SKM-1 treated with dmso at 0.1 percent for 144 hours (cell line): ENCODE measurements around the gene VASN.
A peak's percentile ranks its signal among the peaks of the same experiment; 100 is the strongest.
"Not testable (repeated sequence)": the region's sequence is repeated elsewhere in the genome, so short reads cannot be mapped to it uniquely, and the experiment has no call there.

Experiments
- DNase-seq: peaks from one replicate; lab custom pipeline; 2025; ENCODE audit not compliant: unreplicated experiment; lab: John Stamatoyannopoulos, UW

VASN gene

DNA sequence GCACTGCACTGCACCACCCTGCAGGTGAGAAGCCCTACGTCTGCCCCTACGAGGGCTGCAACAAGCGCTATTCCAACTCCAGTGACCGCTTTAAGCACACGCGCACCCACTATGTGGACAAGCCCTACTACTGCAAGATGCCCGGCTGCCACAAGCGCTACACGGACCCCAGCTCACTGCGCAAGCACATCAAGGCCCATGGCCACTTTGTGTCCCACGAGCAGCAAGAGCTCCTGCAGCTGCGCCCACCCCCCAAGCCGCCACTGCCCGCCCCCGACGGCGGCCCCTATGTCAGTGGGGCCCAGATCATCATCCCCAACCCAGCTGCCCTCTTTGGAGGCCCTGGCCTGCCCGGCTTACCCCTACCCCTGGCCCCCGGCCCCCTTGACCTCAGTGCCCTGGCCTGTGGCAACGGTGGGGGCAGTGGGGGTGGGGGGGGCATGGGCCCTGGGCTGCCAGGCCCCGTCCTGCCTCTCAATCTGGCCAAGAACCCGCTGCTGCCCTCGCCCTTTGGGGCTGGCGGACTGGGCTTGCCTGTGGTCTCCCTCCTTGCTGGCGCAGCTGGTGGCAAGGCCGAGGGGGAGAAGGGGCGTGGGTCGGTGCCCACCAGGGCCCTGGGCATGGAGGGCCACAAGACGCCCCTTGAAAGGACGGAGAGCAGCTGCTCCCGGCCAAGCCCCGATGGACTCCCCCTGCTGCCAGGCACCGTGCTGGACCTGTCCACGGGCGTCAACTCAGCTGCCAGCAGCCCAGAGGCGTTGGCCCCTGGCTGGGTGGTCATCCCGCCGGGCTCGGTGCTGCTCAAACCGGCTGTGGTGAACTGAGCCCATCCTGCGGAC, 34.7 kb upstream of the VASN start:
- DNase-seq, result no peak

GRCh38 chr16:4337540-4338088, 34.0 kb upstream of the VASN start:
- DNase-seq, result no peak

GRCh38 chr16:4338125-4338582, 33.5 kb upstream of the VASN start:
- DNase-seq, result no peak

- no peak for DNase-seq
Measured at GRCh38 chr16:4338712-4339299, 32.8 kb upstream of the VASN start.

- no peak for DNase-seq
Measured at GRCh38 chr16:4339455-4339854, 32.2 kb upstream of the VASN start.

- DNase-seq, result no peak
Measured at GRCh38 chr16:4339909-4340308, 31.7 kb upstream of the VASN start.

GRCh38 chr16:4340443-4340842, 31.2 kb upstream of the VASN start:
- DNase-seq, result no peak

- DNase-seq, result no peak
Measured at GRCh38 chr16:4341250-4341649, 30.4 kb upstream of the VASN start.

- no peak for DNase-seq
Measured at GRCh38 chr16:4342866-4343744, 28.5 kb upstream of the VASN start.

- DNase-seq, result not testable (repeated sequence)
Measured at GRCh38 chr16:4344300-4344982, 27.2 kb upstream of the VASN start.

- no peak for DNase-seq
Measured at GRCh38 chr16:4344983-4345835, 26.4 kb upstream of the VASN start.

DNA sequence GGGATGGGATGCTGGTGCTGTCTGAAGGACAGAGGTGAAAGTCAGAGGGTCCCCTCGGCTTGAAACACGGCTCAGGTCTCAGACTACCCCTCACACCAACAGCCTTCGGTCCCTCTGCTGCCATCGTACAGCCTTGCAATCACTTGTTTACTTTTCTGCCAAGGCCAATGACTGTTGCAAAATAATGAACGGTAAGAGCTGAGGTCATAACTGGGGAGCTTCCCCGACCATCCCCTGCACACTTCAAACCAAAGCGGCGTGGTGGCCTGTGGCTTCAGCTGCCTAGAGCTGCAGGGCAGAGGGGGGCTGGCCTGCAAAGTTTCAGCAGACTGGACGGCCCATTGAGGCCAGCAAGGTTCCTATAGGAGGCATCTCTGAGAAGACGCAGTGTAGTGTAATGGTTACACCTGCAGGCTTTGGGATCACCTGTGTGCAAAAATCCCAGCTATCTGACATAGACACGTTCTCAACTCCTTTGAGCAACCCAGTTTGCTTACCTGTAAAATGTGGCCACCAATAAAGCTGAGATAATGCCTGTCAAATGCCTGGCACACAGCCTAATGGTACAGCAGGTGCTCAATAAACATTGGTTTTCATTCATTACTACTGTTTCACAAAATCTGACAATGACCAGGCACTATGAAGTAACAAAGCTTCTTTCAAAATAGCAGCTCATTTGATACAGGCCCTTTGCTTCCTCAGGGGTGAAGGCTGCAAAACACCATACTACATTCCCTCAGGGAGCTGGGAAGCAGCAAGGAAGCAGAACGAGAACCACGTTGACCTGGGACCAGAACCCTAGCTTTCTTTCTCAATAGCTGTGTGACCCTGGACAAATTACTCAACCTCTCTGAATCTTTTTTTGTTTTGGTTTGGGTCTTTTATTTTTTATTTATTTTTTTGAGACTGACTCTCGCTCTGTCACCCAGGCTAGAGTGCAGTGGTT, 25.5 kb upstream of the VASN start:
- DNase-seq, result peak; percentile 73

DNA sequence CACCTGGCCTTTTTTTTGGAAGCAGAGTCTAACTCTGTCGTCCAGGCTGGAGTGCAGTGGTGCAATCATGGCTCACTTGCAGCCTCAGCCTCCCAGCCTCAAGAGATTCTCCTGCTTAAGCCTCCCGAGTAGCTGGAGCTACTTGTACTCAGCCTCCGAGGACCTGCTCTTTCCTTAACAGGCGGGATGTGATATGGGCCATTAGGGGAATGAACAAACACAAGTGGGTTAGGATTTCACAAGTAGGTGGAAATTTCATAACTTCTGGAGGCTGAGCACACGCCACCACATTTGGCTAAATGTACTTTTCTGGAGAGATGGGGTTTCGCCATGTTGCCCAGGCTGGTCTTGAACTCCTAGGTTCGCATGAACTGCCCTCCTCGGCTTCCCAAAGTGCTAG, 24.6 kb upstream of the VASN start:
- peak; percentile 94 for DNase-seq

- no peak for DNase-seq
Measured at GRCh38 chr16:4347765-4348509, 23.7 kb upstream of the VASN start.

- no peak for DNase-seq
Measured at GRCh38 chr16:4349332-4349731, 22.3 kb upstream of the VASN start.

DNA sequence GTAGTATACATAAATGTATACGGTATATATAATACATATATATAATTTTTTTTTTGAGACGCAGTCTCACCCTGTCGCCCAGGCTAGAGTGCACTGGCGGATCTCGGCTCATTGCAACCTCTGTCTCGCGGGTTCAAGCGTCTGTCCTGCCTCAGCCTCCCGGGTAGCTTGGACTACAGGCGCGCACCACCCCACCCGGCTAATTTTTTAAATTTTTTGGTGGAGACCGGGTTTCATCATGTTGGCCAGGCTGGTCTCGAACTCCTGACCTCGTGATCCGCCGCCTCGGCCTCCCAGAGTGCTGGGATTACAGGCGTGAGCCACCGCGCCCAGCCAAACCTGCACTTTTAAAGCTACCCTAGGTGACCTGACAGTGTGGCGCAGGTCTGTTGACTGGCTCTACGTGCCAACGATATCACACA, 21.3 kb upstream of the VASN start:
- no peak for DNase-seq

- peak; percentile 93 for DNase-seq
Measured at GRCh38 chr16:4350787-4351659, 20.6 kb upstream of the VASN start, which contains the start of gene PAM16. TSS of gene PAM16 (minus strand) at chr16:4351321. CDS start at chr16:4351234, 87 bp downstream.
